ENCODE data around the gene LNX1. TPM values are rescaled to one million over a fixed set of nuclear protein-coding genes. Genes with fewer than 3 reads are reported as not detected.

Gene LNX1
- total RNA-seq, 1 experiment from 2014 or later, result 9.3 TPM

GRCh38 chr4:53500546-53500945, 90.7 kb downstream of the LNX1 start:
- CTCF ChIA-PET, result interaction anchor here (0.6 kb wide), 1 partner anchor 45 kb away, joined by 4 read pairs; no protein-coding TSS in a partner anchor
- no peaks in the 10 kb centered on the region for H3K27me3 ChIP-seq (replicated peaks; ENCODE audit: control insufficient read depth, insufficient read depth, low read length)
- H3K9me3 Mint-ChIP-seq (ENCODE audit: unreplicated experiment), result no peaks in the 10 kb centered on the region
- intact Hi-C loops (cut with micrococcal nuclease; ENCODE audit: unreplicated experiment), result no loop called here
- peaks cover 8% of the 10 kb centered on the region for H3K4me1 ChIP-seq
- H3K36me3 ChIP-seq (ENCODE audit: control insufficient read depth, insufficient read depth, low read length), result no peaks in the 10 kb centered on the region
- peaks cover 6% of the 10 kb centered on the region for H3K36me3 Mint-ChIP-seq (ENCODE audit: insufficient read depth, unreplicated experiment)
- TF ChIP-seq CTCF (IDR thresholded peaks at IDR 0.05; ENCODE audit: insufficient read depth in 1 of 2, low read depth in 1 of 2, low read length in 1 of 2, severe bottlenecking in 1 of 2, unreplicated experiment in 1 of 2), result no peak
- H3K27ac Mint-ChIP-seq (ENCODE audit: unreplicated experiment), result no peak overlapping the region
- H3K4me3 Mint-ChIP-seq (ENCODE audit: unreplicated experiment), result no peak overlapping the region
- POLR2A ChIA-PET, result no interaction called here
- no peaks in the 10 kb centered on the region for H3K9me3 ChIP-seq
- BruUV-seq (replicated peaks), result no TSS peak
- H3K4me1 Mint-ChIP-seq (ENCODE audit: low read depth, unreplicated experiment), result no peaks in the 10 kb centered on the region
- no peak for DNase-seq
- no peak overlapping the region for H3K4me3 ChIP-seq (ENCODE audit: low read depth, low read length)
- no peaks in the 10 kb centered on the region for H3K27me3 Mint-ChIP-seq (ENCODE audit: insufficient read depth, unreplicated experiment)

- no peak overlapping the region for H3K27ac Mint-ChIP-seq (ENCODE audit: unreplicated experiment)
- no TSS peak for BruUV-seq (replicated peaks)
- H3K4me1 Mint-ChIP-seq (ENCODE audit: low read depth, unreplicated experiment), result no peaks in the 10 kb centered on the region
- ChIA-PET CTCF (no interaction called here), POLR2A (no interaction called here)
- Histone ChIP-seq H3K4me3 (ENCODE audit: low read depth, low read length) (no peak overlapping the region), H3K27me3 (replicated peaks; ENCODE audit: control insufficient read depth, insufficient read depth, low read length) (no peaks in the 10 kb centered on the region), H3K4me1 (peaks cover 8% of the 10 kb centered on the region), H3K9me3 (no peaks in the 10 kb centered on the region), H3K36me3 (ENCODE audit: control insufficient read depth, insufficient read depth, low read length) (no peaks in the 10 kb centered on the region)
- no peak for TF ChIP-seq CTCF (IDR thresholded peaks at IDR 0.05; ENCODE audit: insufficient read depth in 1 of 2, low read depth in 1 of 2, low read length in 1 of 2, severe bottlenecking in 1 of 2, unreplicated experiment in 1 of 2)
- intact Hi-C loops (cut with micrococcal nuclease; ENCODE audit: unreplicated experiment), result loop anchor here (10.0 kb wide), 1 partner anchor 185 kb away; no protein-coding TSS in a partner anchor
- no peaks in the 10 kb centered on the region for H3K27me3 Mint-ChIP-seq (ENCODE audit: insufficient read depth, unreplicated experiment)
- H3K36me3 Mint-ChIP-seq (ENCODE audit: insufficient read depth, unreplicated experiment), result peaks cover 6% of the 10 kb centered on the region
- no peak for DNase-seq
- H3K9me3 Mint-ChIP-seq (ENCODE audit: unreplicated experiment), result no peaks in the 10 kb centered on the region
- no peak overlapping the region for H3K4me3 Mint-ChIP-seq (ENCODE audit: unreplicated experiment)
These were observed 91.5 kb downstream of the LNX1 start for GRCh38 chr4:53499791-53500190.

- CTCF ChIA-PET, result no interaction called here
- intact Hi-C loops (cut with micrococcal nuclease; ENCODE audit: unreplicated experiment), result loop anchor here (10.0 kb wide), 1 partner anchor 184 kb away; no protein-coding TSS in a partner anchor
These were observed 92.6 kb downstream of the LNX1 start for GRCh38 chr4:53498706-53499105.

More at GRCh38 chr4:53498706-53499105, 92.6 kb downstream of the LNX1 start:
- POLR2A ChIA-PET, result no interaction called here
- Histone ChIP-seq H3K36me3 (ENCODE audit: control insufficient read depth, insufficient read depth, low read length) (no peaks in the 10 kb centered on the region), H3K4me1 (peaks cover 8% of the 10 kb centered on the region), H3K27me3 (replicated peaks; ENCODE audit: control insufficient read depth, insufficient read depth, low read length) (no peaks in the 10 kb centered on the region), H3K9me3 (no peaks in the 10 kb centered on the region), H3K4me3 (ENCODE audit: low read depth, low read length) (no peak overlapping the region)
- BruUV-seq (replicated peaks), result no TSS peak
- Mint-ChIP-seq H3K27ac (ENCODE audit: unreplicated experiment) (no peak overlapping the region), H3K4me3 (ENCODE audit: unreplicated experiment) (no peak overlapping the region), H3K36me3 (ENCODE audit: insufficient read depth, unreplicated experiment) (peaks cover 6% of the 10 kb centered on the region), H3K4me1 (ENCODE audit: low read depth, unreplicated experiment) (no peaks in the 10 kb centered on the region), H3K27me3 (ENCODE audit: insufficient read depth, unreplicated experiment) (no peaks in the 10 kb centered on the region), H3K9me3 (ENCODE audit: unreplicated experiment) (no peaks in the 10 kb centered on the region)
- no peak for DNase-seq
- TF ChIP-seq CTCF (IDR thresholded peaks at IDR 0.05; ENCODE audit: insufficient read depth in 1 of 2, low read depth in 1 of 2, low read length in 1 of 2, severe bottlenecking in 1 of 2, unreplicated experiment in 1 of 2), result no peak
